AG10803 (cell line): ENCODE results near the gene F12.

Experiments used
- DNase-seq: peaks from one replicate; pipeline ENCODE4 v3.0.0; 2010; ENCODE audit warnings: low read depth
- H3K4me3 ChIP-seq: 2 replicates; pipeline ENCODE4 v1.5.1; 2011; ENCODE audit warnings: mild to moderate bottlenecking, low read length, control low read depth
- TF ChIP-seq, protein P1 (sequence below): conservative IDR thresholded peaks from 2 replicates; pipeline ENCODE4 v1.5.1; 2011; ENCODE audit warnings: mild to moderate bottlenecking, low read length, control low read depth, inconsistent platforms

F12 gene

DNA sequence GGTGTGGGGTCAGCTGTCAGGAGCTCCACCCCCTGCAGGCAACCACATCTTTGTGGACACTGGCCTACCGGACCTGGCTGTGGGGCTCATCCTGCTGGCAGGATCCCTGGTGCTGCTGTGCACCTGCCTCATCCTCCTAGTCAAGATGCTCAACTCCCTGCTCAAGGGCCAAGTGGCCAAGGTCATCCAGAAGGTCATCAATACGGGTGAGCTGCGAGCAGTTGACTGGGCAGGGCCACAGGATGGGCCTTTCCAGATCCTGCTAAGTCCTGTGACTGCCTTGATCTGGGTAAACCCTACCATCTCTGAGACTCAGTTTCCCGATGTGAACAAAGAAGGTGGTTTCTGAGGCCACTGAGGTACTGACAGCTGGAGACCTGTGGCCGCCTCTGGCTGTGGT is 15.4 kb downstream of the F12 start:
- TF ChIP-seq, protein P1, sequence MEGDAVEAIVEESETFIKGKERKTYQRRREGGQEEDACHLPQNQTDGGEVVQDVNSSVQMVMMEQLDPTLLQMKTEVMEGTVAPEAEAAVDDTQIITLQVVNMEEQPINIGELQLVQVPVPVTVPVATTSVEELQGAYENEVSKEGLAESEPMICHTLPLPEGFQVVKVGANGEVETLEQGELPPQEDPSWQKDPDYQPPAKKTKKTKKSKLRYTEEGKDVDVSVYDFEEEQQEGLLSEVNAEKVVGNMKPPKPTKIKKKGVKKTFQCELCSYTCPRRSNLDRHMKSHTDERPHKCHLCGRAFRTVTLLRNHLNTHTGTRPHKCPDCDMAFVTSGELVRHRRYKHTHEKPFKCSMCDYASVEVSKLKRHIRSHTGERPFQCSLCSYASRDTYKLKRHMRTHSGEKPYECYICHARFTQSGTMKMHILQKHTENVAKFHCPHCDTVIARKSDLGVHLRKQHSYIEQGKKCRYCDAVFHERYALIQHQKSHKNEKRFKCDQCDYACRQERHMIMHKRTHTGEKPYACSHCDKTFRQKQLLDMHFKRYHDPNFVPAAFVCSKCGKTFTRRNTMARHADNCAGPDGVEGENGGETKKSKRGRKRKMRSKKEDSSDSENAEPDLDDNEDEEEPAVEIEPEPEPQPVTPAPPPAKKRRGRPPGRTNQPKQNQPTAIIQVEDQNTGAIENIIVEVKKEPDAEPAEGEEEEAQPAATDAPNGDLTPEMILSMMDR: no peak
- no peak for DNase-seq
- no peak overlapping the region for H3K4me3 ChIP-seq

DNA sequence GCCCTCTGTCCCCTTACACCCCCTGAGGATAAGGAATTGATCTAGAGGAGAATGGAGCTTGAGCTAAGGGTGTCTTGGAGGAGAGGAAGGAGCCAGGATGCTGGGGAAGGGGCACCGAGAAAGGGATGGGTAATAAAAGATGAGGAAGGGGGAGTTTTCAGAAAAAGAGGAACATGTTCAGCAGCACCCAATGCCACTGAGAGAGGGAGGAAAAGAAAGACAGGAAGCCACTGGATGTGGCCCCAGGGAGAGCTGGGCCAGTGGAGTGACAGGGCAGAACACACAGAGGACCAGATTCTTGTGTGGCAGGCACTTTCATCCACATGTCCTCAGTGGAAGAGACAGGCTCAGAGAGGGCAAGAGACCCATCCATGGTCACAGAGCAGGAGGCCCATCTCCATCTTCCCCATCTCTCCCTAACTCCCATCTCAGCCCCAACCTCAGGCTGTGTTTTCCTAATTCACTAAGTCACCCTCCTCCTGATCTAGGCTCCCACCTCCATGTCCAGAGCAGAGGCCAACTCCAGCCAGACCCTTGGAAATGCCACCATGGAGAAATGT is 16.1 kb downstream of the F12 start:
- TF ChIP-seq, protein P1: no peak
- no peak for DNase-seq
- H3K4me3 ChIP-seq: no peak overlapping the region

DNA sequence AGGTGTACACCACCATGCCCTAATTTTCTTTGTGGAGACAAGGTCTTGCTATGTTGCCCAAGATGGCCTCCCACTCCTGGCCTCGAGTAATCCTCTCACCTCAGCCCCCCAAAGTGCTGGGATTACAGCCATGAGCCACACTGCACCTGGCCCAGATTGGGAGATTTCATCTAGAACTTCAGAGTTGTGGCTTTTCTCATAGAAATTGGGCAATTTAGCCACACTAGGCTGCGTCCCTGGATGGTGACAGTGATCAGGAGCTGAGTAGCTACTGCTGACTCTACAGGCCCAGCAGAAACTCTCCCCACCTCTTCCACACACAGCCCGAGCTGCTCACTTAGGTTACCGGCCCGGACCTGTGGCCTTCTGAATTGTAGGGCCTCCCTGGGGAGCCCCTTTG is 16.6 kb downstream of the F12 start:
- H3K4me3 ChIP-seq: no peak overlapping the region
- TF ChIP-seq, protein P1: no peak
- no peak for DNase-seq

DNA sequence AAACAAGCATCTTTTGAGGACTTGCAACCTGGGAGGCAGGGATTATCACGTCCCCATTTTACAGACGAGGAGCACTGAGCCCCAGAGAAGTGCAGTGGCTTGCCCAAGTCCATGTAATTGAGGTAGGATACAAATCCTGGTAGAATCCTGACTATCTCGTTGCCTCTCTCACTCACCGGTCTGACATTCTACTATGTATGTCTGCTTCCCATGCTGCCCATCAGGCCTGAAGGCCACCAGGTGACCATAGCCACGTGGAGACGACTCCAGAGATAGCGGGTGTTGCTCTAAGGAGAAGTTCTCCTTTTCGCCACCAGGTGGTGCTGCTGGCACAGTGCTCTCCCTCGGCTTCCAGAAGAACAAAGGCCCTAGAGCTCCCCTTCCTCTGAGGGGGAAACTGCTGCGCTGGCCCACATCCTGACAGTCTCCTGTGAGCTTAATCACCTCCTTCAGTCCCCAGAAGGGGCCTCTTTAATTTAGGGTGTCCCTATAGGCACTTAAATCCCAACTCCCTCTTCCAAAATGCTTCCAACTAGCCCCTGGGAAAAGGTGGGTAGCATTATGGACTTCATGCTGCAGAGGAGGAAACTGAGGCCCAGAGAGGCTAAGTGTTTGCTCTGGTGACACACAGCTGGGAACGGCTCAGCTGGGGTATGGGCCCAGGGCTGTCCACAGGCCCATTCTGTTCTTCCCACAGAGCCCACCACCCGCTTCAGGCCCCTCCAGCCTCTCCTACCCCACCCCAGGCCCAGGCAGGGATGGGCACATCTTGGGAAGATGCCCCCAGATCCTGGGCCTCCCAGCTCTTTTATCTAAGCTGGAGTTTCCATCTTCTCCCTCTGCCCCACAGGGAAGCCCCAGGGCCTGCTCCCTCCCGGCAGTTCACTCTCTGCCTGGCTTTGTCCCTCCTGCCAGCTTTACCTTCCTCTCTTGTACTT is 18.7 kb downstream of the F12 start:
- H3K4me3 ChIP-seq: no peak overlapping the region
- TF ChIP-seq, protein P1: peak; percentile 93
- DNase-seq: peak; percentile 66

DNA sequence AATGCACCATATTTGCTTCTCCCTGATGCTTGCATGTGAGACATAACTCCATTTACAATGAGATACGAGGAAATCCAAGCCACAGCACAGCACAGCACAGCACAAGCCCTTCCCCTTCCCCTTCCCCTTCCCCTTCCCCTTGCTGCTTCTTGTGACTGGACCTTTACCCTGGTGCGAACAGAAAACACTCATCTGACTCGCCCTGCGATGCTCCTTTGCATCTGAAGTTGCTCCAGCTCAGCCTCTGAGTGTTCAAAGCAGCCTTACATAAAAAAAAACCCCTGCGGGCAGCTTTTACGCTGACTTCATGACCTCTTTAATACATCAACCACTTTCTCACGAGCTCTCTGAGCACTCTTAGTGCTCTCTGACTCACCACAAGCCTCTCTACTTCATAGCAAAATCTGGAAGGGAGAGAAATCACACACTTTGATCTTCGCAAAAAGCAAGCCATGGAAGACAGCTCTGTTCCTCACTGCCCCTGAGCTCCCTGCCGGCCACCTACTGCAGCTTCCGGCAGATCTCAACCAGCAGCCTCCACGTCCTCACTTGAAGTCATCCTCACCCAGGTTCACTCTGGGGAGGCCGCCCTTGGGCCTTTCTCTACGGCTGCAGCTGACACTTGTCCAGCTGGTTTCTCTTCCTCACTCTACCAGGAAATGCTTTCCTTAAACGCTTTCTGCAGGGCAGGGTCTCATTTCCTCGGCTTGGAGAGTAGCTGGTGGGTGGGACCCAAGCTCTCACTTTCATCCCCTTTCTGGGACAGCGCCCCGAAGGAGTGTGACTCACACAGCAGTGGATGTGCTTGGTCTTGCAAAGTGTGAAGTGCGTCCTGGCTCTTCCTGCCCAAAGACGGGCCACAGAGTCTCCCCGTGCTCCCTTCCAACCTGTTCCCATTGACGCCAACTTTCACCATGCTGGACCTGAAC is 19.9 kb downstream of the F12 start:
- H3K4me3 ChIP-seq: no peak overlapping the region
- DNase-seq: peak; percentile 83
- TF ChIP-seq, protein P1: 0 out of 2 replicates have a peak, but pooled peaks have one; percentile 1

DNA sequence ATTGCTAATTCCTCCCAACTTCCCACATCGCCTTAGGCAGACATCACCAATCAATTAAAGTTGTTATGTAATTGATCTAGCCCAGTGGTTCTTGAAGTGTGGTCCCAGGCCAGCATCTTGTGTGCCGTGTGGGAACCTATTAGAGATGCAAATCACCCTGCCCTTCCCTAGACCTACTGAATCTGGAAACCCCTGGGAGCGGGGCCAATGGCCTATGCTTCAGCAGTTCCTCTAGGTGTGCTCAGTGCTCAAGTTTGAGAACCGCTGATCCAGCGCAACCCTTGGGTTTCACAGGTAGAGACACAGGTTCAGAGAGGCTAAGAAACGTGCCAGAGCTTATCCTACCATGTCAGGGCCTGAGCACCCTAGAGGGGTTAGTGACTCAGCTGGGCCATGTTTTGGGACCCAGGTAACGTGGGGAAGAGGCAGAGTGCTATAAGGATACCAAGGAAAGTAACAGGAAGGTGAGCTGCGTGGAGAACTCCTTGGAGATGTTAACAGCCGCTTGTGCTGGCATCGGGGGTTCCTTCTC is 20.8 kb downstream of the F12 start:
- no peak overlapping the region for H3K4me3 ChIP-seq
- DNase-seq: no peak
- TF ChIP-seq, protein P1: no peak
